IPS-NIHi7 (cell line): ENCODE results near the gene CELSR3.

ENCODE experiments used
- DNase-seq: peaks from one replicate; pipeline ENCODE4 v3.0.0; 2012; ENCODE audit warnings: mixed read lengths; ENCODE audit errors: extremely low spot score

The CELSR3 gene

GRCh38 chr3:48633743-48634142 lies 28.9 kb downstream of the CELSR3 start:
- no peak for DNase-seq

DNA sequence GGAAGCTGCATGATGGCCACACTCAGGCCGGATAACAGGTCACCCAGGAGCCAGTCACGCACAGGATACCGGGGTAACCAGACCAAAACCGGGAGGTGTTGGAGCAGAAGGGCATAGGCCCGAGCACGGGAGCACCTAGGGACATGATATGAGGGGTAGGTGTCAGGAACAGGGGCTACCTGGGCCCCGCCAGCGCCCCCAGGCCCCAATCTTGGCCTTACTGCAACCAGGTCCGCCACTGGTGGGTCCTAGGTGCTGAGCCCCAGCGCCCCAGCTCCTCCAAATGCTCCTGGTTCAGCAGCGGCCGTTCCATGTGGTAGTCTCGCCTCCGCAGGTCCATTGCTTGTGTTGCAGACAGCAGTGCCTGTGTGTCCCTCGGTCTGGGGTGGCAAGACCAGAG lies 29.4 kb downstream of the CELSR3 start:
- no peak for DNase-seq

DNA sequence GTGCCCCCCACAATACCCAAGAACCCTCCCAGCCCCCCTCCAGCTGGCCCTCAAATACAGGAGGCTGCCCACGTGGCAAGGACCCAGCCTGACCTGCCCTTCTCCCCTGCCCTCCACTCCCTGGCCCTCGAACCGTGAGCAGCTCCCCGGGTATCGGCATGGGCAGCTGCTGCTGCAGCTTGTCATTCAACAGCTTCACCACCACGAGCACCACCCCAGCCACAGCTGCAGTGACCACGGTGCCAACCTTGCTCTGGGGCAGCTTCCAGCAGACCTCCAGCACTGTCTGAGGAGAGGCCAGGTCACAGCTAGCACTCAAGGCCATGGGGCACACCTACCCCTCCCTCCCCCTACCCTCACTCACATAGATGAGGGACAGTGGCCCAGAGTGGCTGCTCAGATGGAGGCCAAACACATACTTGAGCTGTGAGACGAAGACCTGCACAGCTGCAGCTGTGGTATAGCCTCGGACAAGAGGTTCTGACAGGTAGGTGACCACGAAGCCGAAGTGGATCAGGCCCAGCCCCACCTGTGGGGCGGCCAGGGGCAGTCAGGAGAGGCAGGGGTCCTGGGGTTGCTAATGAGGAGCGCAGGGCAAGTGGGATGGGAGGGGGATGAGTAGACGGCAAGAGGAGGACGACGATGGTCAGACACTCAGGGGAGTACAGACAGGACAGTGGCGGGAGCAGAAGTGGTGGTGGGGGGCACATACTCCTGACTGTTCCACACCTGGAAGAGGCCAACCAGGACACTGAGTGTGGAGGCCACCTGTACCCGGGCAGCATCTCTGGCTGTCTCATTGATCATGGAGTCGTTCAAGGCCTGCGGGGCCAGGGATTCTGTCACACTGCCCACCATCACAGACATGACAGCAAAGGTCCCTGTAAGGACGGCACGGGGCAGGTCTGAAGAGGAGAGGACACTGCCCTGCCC lies 30.9 kb downstream of the CELSR3 start:
- DNase-seq, result no peak

GRCh38 chr3:48630833-48631232 lies 31.9 kb downstream of the CELSR3 start:
- DNase-seq, result no peak

GRCh38 chr3:48630407-48630806 lies 32.3 kb downstream of the CELSR3 start:
- DNase-seq, result no peak

- no peak for DNase-seq
Observed at GRCh38 chr3:48629894-48630293, 32.8 kb downstream of the CELSR3 start.

DNA sequence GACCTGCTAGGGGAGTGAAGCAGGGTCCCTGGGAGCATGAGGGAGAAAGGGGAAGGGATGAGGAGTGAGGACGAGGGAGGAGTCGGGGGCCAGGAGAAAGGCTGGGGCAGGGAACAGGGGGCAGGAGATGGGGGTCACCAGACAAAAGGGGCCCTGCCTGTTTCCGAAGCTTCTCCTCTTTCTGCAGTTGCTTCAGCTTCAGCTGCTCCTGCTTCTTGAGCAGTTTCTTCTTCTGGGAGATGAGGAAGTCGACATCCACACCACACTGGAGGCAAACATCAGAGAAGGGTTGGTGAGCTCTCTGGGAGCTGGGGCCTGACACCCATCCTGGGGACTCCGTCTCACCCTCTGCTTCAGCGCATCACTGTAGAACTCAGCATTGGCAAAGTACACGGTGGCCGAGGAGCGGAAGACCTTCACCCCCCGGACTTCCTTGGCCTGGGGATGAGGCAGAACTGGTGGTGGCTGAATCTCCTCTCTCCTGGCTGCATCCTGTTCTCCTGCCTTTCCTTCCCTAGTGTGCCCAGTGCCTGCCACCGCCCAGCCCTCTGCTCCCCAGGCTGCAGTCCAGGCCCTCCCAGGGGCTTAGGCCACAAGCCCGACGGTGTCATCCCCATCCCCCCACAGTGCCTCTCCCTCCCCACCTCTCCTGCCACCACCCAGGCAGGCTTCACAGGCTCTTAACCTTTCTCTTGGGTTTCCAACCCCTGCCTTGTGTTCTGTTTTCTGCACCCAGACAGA lies 34.2 kb downstream of the CELSR3 start:
- DNase-seq, result no peak

GRCh38 chr3:48625600-48625999 lies 37.1 kb downstream of the CELSR3 start:
- no peak for DNase-seq

GRCh38 chr3:48624767-48625166 lies 37.9 kb downstream of the CELSR3 start:
- DNase-seq, result no peak

DNA sequence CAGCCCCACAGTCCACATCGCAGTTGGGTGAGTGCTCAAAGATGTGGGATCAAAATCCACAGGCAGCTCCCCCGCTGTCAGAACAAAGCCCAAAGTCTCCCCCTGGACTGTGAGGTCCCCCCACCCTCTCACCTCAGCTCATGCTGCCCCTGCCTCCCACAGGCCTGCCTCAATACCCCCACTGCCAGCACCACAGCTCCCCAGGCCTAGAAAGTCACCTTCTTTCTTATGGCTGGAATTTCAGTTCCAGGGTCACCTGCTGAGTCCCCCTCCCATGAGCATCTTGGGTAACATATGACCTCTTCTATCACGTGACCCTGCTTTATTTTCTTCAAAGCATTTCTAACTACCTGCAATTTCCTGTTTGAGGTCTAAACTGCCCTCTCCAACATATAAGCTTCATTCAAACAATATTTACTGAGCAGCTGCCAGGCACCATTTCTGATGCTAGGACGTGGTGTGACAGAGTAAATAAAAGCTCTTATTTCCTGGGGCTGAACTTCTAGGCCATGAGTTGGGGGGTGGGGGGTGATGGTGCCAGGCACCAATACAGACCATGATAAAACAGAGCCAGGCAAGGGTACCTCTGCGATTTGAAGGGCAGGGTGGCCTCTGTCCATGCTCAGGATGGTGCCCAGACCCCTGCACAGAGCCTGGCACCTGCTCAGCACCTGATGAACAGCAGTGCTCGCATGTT lies 38.7 kb downstream of the CELSR3 start:
- no peak for DNase-seq

- no peak for DNase-seq
Observed at GRCh38 chr3:48621461-48621869, 41.2 kb downstream of the CELSR3 start, which contains the start of gene TMEM89. TMEM89 (minus strand) TSS chr3:48621769; CDS start chr3:48621756, 13 bp downstream.

GRCh38 chr3:48619541-48620524 lies 42.9 kb downstream of the CELSR3 start:
- DNase-seq, result no peak

DNA sequence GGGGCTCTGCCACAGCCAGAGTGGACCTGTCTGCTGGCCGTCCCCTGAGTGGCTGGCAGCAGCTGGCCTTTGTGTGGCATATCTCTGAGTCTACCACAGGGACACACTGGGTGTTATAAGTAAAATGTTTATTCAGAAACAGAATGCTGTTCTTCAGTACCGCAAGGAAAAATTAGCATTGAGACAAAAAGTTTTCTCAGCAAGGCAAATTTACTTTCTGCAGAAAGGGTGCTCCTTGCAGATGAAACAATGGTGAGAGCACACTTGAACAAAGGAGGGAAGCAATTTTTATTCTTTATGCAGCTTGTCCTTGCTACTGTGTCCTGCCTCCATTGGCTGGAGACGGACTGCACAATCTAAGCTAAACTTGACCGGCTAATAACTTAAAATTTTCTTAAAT lies 45.1 kb downstream of the CELSR3 start:
- DNase-seq, result no peak

GRCh38 chr3:48614044-48614443 lies 48.6 kb downstream of the CELSR3 start:
- no peak for DNase-seq

DNA sequence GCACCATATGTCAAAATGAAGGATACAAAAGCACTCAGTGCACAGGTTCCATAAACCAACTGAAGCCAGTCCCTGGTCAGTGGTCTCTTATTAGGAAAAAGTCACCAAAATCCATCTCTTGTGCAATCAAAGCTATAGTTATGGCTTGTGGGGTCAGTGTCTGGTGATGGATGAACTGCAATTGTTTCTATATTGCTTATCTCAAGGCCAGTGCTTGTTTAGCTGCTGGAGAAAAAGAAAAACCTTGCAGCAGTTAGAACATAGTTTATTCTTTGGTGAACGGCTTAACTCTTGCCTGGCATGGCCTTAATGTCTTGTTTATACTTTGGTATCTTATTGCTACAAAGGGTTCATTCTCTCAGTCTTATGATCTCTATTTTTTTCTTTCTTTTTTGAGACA lies 50.4 kb downstream of the CELSR3 start:
- DNase-seq, result no peak

DNA sequence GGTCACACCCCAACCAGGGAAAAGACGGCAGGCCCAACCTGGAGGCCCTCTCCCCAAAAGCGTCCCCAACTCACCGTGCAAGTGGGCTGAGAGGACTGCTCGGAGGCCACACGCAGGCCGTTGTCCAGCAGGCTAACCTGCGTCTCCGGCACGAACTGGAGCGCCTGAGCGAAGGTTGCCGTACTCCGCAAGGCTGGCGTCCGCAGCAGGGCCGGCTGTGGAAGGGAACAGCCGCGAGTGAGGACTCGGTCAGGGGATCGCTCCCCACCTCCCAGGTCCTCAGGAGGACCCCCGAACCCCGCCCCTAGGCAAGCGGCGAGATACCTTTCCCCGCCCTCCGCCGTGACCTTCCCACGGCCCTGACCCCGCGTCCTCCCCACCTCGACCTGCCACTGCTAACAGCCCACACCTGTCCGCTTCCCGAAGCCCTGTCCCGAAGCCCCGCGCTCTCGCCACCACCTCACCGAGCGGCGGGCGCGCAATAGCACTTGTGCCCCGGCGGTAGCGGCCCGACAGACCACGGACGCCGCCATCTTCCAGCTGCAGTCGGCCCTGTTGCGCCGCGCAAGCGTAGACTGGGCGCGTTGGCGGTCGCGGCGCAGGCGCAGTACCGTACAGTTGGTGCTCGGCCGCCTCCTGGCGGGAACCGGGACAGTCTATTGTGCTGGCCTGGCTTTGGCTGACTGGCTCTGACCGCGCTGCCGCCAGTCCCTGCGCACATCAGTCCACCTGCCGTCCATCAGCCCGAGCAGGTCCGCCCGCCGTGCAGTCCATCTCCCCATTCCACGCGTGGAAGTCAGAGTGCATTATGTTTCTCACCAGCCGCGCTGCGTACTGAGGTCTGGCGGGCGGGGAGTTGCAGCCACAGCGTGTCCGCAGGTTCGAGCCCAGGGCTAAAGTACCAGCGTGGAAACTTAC lies 53.3 kb downstream of the CELSR3 start, which contains the start of gene UQCRC1:
TSS of gene UQCRC1 (minus strand) at position 559 of the 918 bp plus-strand sequence. CDS start at position 533, 26 bp downstream.
- peak; percentile 98 for DNase-seq

DNA sequence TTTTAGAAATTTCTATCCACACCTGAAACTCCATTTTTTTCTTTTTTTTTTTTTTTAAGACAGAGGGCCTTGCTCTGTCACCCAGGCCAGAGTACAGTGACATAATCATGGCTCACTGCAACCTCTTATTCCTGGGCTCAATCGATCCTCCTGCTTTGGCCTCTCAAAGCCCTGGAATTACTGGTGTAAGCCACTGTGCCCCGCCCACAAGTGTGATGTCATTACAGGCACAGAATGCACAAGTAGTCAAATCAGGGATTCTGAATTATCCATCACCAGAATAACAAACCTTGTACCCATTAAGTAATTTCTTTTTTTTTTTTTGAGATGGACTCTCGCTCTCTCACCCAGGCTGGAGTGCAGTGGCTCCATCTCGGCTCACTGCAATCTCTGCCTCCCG lies 55.2 kb downstream of the CELSR3 start:
- DNase-seq, result no peak

DNA sequence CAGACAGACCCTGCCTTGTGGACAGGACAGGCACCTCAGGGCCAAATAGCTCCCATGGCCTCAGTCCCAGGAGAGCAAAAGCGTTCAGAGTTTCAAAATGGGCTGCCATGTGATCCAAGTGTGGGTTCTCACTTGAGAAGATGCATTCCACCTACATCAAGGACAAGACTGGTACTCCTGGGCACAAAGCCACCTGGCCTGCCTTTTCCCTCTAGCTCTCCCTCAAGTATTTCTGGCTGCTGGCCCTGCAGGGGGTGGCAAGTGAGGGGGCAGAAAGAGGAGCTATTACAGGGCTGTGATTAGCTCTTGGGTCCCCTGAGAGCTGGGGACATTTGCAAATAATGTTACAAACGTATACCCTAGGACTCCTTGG lies 61.1 kb downstream of the CELSR3 start:
- DNase-seq, result no peak

- DNase-seq, result no peak
Observed at GRCh38 chr3:48600711-48601621, 61.7 kb downstream of the CELSR3 start.
